Measurements from ENCODE around the gene BCAP29. TPM values are rescaled to one million over a fixed set of nuclear protein-coding genes. Genes with fewer than 3 reads are reported as not detected.

BCAP29 gene
- total and polyA plus RNA-seq, 9 of the 15 experiments (the other 6 are each of a cell fraction or from before 2014, with no cell fraction given) = 63.4 to 137 (median 79.7) TPM

GRCh38 chr7:107563775-107564552 lies 16.1 kb upstream of the BCAP29 start, which contains the start of the genes COG5 and DUS4L (continued):
- no peak for TF ChIP-seq NR0B1 (IDR thresholded peaks at IDR 0.05; ENCODE audit: partially characterized antibody)
- TF ChIP-seq SREBF1 (IDR thresholded peaks at IDR 0.05; ENCODE audit: borderline replicate concordance, low read depth, low read length) = no peak
- TF ChIP-seq MTA1 (IDR thresholded peaks at IDR 0.05; ENCODE audit: borderline replicate concordance) = peak; percentile 97
- no peak for TF ChIP-seq SMARCC2 (IDR thresholded peaks at IDR 0.05; ENCODE audit: low read depth)
- TF ChIP-seq, protein P1, sequence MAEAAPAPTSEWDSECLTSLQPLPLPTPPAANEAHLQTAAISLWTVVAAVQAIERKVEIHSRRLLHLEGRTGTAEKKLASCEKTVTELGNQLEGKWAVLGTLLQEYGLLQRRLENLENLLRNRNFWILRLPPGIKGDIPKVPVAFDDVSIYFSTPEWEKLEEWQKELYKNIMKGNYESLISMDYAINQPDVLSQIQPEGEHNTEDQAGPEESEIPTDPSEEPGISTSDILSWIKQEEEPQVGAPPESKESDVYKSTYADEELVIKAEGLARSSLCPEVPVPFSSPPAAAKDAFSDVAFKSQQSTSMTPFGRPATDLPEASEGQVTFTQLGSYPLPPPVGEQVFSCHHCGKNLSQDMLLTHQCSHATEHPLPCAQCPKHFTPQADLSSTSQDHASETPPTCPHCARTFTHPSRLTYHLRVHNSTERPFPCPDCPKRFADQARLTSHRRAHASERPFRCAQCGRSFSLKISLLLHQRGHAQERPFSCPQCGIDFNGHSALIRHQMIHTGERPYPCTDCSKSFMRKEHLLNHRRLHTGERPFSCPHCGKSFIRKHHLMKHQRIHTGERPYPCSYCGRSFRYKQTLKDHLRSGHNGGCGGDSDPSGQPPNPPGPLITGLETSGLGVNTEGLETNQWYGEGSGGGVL (CRISPR knock-in tag; IDR thresholded peaks at IDR 0.05) = no peak
- TF ChIP-seq CBFB (CRISPR knock-in tag; IDR thresholded peaks at IDR 0.05) = peak; percentile 41; the same call in 1 of the 2 replicates
- TF ChIP-seq, protein P2, sequence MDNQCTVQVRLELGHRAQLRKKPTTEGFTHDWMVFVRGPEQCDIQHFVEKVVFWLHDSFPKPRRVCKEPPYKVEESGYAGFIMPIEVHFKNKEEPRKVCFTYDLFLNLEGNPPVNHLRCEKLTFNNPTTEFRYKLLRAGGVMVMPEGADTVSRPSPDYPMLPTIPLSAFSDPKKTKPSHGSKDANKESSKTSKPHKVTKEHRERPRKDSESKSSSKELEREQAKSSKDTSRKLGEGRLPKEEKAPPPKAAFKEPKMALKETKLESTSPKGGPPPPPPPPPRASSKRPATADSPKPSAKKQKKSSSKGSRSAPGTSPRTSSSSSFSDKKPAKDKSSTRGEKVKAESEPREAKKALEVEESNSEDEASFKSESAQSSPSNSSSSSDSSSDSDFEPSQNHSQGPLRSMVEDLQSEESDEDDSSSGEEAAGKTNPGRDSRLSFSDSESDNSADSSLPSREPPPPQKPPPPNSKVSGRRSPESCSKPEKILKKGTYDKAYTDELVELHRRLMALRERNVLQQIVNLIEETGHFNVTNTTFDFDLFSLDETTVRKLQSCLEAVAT (IDR thresholded peaks at IDR 0.05) = 0 out of 4 replicates have a peak, but pooled peaks of 1 of the 2 experiments have one; percentile 18
- TF ChIP-seq SAFB2 (IDR thresholded peaks at IDR 0.05; ENCODE audit: borderline replicate concordance, low read depth, low read length, severe bottlenecking) = no peak
- TF ChIP-seq ZNF3 (CRISPR knock-in tag; IDR thresholded peaks at IDR 0.05) = 0 out of 2 replicates have a peak, but pooled peaks have one; percentile 14
- TF ChIP-seq, protein P3, sequence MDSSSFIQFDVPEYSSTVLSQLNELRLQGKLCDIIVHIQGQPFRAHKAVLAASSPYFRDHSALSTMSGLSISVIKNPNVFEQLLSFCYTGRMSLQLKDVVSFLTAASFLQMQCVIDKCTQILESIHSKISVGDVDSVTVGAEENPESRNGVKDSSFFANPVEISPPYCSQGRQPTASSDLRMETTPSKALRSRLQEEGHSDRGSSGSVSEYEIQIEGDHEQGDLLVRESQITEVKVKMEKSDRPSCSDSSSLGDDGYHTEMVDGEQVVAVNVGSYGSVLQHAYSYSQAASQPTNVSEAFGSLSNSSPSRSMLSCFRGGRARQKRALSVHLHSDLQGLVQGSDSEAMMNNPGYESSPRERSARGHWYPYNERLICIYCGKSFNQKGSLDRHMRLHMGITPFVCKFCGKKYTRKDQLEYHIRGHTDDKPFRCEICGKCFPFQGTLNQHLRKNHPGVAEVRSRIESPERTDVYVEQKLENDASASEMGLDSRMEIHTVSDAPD (CRISPR knock-in tag; IDR thresholded peaks at IDR 0.05) = no peak
- no peak for TF ChIP-seq MAFG (tag; conservative IDR thresholded peaks at IDR 0.05)
- TF ChIP-seq SNIP1 (IDR thresholded peaks at IDR 0.05; ENCODE audit: low read depth) = no peak
- TF ChIP-seq GABPB2 (CRISPR knock-in tag; conservative IDR thresholded peaks at IDR 0.05) = no peak
- TF ChIP-seq CBX5 (IDR thresholded peaks at IDR 0.05; ENCODE audit: borderline replicate concordance, low read depth) = no peak
- no peak; the same call in 1 of the 2 replicates for TF ChIP-seq TOE1 (IDR thresholded peaks at IDR 0.05; ENCODE audit: borderline replicate concordance)
- peak; percentile 85; the same call in 1 of the 2 replicates for TF ChIP-seq TOE1 (CRISPR knock-in tag; IDR thresholded peaks at IDR 0.05; ENCODE audit: borderline replicate concordance, low read depth)
- TF ChIP-seq MAFK (IDR thresholded peaks at IDR 0.05; ENCODE audit: low read length) = no peak
- peak; percentile 87 for TF ChIP-seq U2AF1 (optimal IDR thresholded peaks at IDR 0.05; ENCODE audit: low read depth, low read length)
- TF ChIP-seq LEF1 (IDR thresholded peaks at IDR 0.05) = peak; percentile 19; the same call in 1 of the 2 replicates
- TF ChIP-seq HDAC3 (IDR thresholded peaks at IDR 0.05; ENCODE audit: borderline replicate concordance, partially characterized antibody) = no peak
- TF ChIP-seq EHMT2 (IDR thresholded peaks at IDR 0.05) = no peak
